ENCODE results near the gene KIF20B. TPM values are rescaled to one million over a fixed set of nuclear protein-coding genes. Genes with fewer than 3 reads are reported as not detected.

The KIF20B gene
- total RNA-seq, 2 experiments from 2014 or later: 25.0 to 87.0 TPM

- DNase-seq (ENCODE audit: low spot score): no peak
- H4K20me1 ChIP-seq (ENCODE audit: insufficient read depth, low read length): no peaks in the 10 kb centered on the region
- H3K4me2 ChIP-seq (ENCODE audit: low read length): no peak overlapping the region
- no peak overlapping the region for H2AFZ ChIP-seq (ENCODE audit: low read length)
- no peaks in the 10 kb centered on the region for H3K4me1 ChIP-seq (ENCODE audit: insufficient read depth, low read length, poor library complexity, severe bottlenecking)
- CTCF ChIA-PET (ENCODE audit: unreplicated experiment): no interaction called here
- H3K9me2 ChIP-seq (ENCODE audit: insufficient read depth, low read length): 0 out of 2 replicates have a peak, but pooled peaks cover 3% of the 10 kb centered on the region
- TF ChIP-seq CTCF (conservative IDR thresholded peaks at IDR 0.05; ENCODE audit: low read length): no peak
- TF ChIP-seq EZH2phosphoT487 (IDR thresholded peaks at IDR 0.05; ENCODE audit: borderline replicate concordance, low read depth, low read length): no peak
- POLR2A ChIA-PET: interaction anchor here (0.6 to 0.8 kb wide), 2 partner anchors 7 to 278 kb away, joined by 3 to 5 read pairs; no protein-coding TSS in a partner anchor
- H3K4me3 ChIP-seq (ENCODE audit: low read depth, low read length, poor library complexity, severe bottlenecking): no peak overlapping the region
- H3K79me2 ChIP-seq (ENCODE audit: insufficient read depth, low read depth, low read length): no peaks in the 10 kb centered on the region
- BruUV-seq (replicated peaks): no TSS peak
- intact Hi-C loops (cut with micrococcal nuclease; ENCODE audit: unreplicated experiment): no loop called here
- H3K36me3 ChIP-seq (ENCODE audit: insufficient read depth, low read length): no peaks in the 10 kb centered on the region
- H3K9me3 ChIP-seq (ENCODE audit: low read length): no peaks in the 10 kb centered on the region
- H3K27ac ChIP-seq (ENCODE audit: low read depth, low read length, poor library complexity, severe bottlenecking): no peak overlapping the region
Measured at GRCh38 chr10:89810908-89811525, 109.6 kb downstream of the KIF20B start.

DNA sequence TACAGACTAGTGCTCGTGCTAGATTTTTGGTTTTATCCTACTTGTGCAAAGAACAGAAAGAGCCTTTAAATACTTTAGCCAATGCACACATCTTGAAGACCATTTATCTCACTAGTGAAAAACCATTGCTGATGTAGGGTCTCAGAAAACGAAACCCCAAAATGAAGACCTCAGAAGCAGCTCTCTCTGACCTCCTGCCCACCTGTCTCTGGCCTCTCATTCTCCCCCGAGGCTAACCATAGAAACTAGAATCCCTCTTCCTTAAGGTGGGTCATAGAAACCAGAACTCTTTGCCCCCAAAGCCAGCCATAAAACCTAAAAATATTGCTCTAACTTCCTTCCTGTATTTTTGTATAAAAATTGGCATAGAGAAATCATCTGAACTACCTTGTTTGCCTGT is 112.2 kb downstream of the KIF20B start:
- H3K36me3 ChIP-seq (ENCODE audit: insufficient read depth, low read length): no peaks in the 10 kb centered on the region
- H3K9me3 ChIP-seq (ENCODE audit: low read length): no peaks in the 10 kb centered on the region
- no peak for DNase-seq (ENCODE audit: low spot score)
- H4K20me1 ChIP-seq (ENCODE audit: insufficient read depth, low read length): no peaks in the 10 kb centered on the region
- no peaks in the 10 kb centered on the region for H3K79me2 ChIP-seq (ENCODE audit: insufficient read depth, low read depth, low read length)
- CTCF ChIA-PET (ENCODE audit: unreplicated experiment): no interaction called here
- intact Hi-C loops (cut with micrococcal nuclease; ENCODE audit: unreplicated experiment): no loop called here
- H3K4me1 ChIP-seq (ENCODE audit: insufficient read depth, low read length, poor library complexity, severe bottlenecking): no peaks in the 10 kb centered on the region
- no peak for TF ChIP-seq EZH2phosphoT487 (IDR thresholded peaks at IDR 0.05; ENCODE audit: borderline replicate concordance, low read depth, low read length)
- TF ChIP-seq CTCF (conservative IDR thresholded peaks at IDR 0.05; ENCODE audit: low read length): no peak
- no peak overlapping the region for H3K4me2 ChIP-seq (ENCODE audit: low read length)
- no TSS peak for BruUV-seq (replicated peaks)
- POLR2A ChIA-PET: no interaction called here
- H3K4me3 ChIP-seq (ENCODE audit: low read depth, low read length, poor library complexity, severe bottlenecking): no peak overlapping the region
- no peak overlapping the region for H2AFZ ChIP-seq (ENCODE audit: low read length)
- H3K27ac ChIP-seq (ENCODE audit: low read depth, low read length, poor library complexity, severe bottlenecking): no peak overlapping the region
- 0 out of 2 replicates have a peak, but pooled peaks cover 3% of the 10 kb centered on the region for H3K9me2 ChIP-seq (ENCODE audit: insufficient read depth, low read length)

DNA sequence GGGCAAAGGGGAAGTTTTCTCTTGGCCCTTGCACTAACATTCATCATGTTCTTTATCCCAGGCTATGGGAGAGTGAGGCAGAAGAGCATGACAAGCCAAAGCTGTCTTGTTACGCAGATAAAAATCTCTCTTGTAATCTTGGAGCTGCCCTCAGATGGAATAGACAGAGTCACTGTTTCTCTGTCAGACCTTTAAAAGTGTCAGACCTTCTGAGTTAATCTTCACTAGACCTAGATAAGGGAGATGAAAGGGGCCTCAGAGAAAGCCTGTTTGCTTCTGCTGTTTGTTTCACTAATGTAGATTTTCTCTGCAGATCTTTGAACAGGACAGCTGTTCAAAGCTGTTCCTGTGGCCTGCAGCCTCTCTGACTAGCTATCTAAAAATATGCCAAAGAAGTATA is 112.9 kb downstream of the KIF20B start:
- TF ChIP-seq EZH2phosphoT487 (IDR thresholded peaks at IDR 0.05; ENCODE audit: borderline replicate concordance, low read depth, low read length) (no peak), CTCF (conservative IDR thresholded peaks at IDR 0.05; ENCODE audit: low read length) (no peak)
- POLR2A ChIA-PET: no interaction called here
- Histone ChIP-seq H3K9me2 (ENCODE audit: insufficient read depth, low read length) (0 out of 2 replicates have a peak, but pooled peaks cover under 1% of the 10 kb centered on the region), H3K79me2 (ENCODE audit: insufficient read depth, low read depth, low read length) (no peaks in the 10 kb centered on the region), H3K9me3 (ENCODE audit: low read length) (no peaks in the 10 kb centered on the region), H3K36me3 (ENCODE audit: insufficient read depth, low read length) (no peaks in the 10 kb centered on the region), H3K4me1 (ENCODE audit: insufficient read depth, low read length, poor library complexity, severe bottlenecking) (no peaks in the 10 kb centered on the region), H2AFZ (ENCODE audit: low read length) (no peak overlapping the region), H3K4me2 (ENCODE audit: low read length) (no peak overlapping the region), H3K27ac (ENCODE audit: low read depth, low read length, poor library complexity, severe bottlenecking) (no peak overlapping the region), H4K20me1 (ENCODE audit: insufficient read depth, low read length) (no peaks in the 10 kb centered on the region), H3K4me3 (ENCODE audit: low read depth, low read length, poor library complexity, severe bottlenecking) (no peak overlapping the region)
- BruUV-seq (replicated peaks): no TSS peak
- intact Hi-C loops (cut with micrococcal nuclease; ENCODE audit: unreplicated experiment): no loop called here
- DNase-seq (ENCODE audit: low spot score): no peak
- CTCF ChIA-PET (ENCODE audit: unreplicated experiment): no interaction called here

Measured in OCI-LY7 (cell line).